GM03348 (cell line): ENCODE measurements around the gene ECE2.
A peak's percentile ranks its signal among the peaks of the same experiment; 100 is the strongest.
"Not testable (repeated sequence)": the region's sequence is repeated elsewhere in the genome, so short reads cannot be mapped to it uniquely, and the experiment has no call there.

Experiments used
- DNase-seq: peaks from one replicate; pipeline ENCODE4 v3.0.0; 2012; ENCODE audit warnings: low spot score

ECE2 gene

DNA sequence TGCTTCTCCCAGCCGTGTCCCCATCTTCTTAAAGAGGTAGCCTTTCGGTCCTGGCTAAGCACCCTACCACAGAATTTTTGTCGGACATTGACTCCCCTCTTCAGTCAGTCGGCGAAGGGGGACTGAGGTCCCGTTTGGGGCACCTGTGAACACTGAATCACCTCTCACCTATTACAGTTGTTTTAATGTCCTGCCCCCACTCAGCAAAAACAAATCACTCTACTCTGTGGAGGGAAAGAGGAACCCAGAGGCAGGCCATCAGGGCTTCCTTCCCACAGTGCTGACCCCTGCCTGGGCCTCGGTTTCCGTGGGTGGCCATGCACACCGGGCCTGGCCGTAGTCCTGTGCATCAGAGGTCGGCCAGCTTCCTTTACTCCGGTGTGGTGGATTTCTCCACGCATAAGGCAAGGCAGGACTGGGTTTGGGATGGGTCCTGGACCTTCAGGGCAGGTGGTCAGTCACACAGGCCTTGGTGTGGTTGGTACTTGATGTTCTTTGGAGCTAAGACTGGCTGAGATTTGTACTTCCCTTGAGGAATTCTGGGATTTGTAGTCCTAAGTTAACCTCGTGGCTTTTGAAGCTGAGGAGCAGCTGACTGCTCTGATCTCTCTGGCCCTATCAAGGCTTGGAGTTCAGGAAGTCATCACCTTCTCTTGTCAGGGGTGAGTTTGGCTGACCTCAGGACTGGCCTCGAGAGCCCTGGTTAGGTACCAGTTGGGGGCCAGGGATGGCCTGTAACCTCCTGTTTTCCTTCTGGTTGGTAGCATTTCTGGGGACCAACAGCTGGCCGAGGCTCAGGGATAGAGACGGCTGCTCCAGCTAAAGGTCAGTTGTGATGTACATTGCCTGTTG lies 61.0 kb downstream of the ECE2 start:
- peak; percentile 62 for DNase-seq

DNA sequence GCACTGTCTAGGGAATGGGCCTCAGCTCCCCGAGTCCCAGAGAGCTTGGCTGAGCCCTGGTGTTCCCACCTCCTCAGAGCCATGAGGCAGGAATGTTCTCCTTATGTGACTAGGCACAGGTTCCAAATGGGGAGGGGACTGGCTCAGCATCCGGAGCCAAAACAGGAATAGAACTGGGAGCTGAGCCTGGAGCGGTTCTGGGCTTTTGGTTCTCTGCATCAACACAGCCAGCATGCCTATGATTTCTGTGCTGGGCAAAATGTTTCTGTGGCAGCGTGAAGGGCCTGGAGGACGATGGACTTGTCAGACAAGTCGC lies 61.5 kb downstream of the ECE2 start, which contains the start of gene FAM131A:
Gene FAM131A (plus strand): TSS at position 202 of the 316 bp plus-strand sequence. CDS start 31 bp downstream, at position 233.
- peak; percentile 60 for DNase-seq

DNA sequence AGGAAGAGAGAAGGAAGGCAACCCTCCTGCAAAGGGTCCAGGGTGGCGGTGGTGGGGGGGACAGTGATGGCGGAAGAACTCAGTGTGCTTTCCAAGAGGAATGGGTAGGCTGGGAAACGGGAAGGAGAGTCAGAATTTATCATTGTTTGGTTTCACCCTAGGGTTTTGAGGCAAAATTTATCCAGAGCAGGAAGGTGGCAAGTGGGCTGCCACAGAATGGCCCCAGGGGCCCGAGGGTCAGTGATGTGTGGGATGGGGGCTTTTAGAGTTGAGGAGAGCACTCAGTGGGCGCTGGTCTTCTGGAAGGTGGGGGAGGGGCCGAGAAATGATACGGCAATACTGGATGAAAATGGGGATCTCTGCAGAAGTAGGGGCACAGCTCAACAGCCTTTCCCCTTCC lies 62.2 kb downstream of the ECE2 start:
- DNase-seq = no peak

DNA sequence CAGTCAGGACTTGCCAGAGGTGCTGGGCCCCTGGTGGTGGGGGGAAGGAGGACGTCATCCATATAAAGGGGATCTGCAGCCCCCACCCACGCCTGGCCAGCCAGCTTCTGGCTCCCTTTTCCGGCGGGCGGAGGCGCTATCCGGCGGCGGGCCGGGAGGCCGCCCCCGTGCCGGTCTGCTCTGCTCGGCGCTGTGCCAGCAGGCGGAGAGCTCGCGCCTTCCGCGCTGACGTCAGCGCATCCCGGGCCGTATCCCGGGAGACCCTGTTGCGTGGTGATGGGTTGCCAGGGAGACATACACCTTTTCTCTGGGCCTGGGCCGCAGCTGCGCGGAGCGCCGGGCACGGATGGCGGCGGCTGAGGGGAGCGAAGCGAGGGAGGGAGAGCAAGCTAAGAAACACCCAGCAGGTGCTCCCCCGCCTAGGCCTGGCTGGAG lies 62.7 kb downstream of the ECE2 start:
- DNase-seq = no peak

DNA sequence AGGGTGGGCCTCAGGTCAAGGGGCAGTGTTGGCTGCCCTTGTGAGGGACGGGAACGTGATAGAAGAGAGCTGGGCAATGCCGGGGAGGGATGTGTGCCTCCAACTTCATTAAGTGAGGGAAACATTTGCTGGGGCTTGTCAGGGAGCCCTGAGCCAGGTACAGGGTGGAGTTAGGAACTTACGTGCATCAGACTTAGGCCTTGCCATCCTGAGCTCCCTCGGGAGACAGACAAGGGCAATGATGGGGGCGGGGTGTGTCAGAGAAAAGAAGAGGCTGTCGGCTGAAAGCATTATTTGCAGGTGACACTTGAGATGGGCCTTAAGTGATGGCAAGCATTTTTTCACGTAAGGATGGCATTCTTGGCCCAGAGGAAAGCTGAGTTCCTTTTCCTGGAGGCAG lies 63.2 kb downstream of the ECE2 start:
- DNase-seq = no peak

DNA sequence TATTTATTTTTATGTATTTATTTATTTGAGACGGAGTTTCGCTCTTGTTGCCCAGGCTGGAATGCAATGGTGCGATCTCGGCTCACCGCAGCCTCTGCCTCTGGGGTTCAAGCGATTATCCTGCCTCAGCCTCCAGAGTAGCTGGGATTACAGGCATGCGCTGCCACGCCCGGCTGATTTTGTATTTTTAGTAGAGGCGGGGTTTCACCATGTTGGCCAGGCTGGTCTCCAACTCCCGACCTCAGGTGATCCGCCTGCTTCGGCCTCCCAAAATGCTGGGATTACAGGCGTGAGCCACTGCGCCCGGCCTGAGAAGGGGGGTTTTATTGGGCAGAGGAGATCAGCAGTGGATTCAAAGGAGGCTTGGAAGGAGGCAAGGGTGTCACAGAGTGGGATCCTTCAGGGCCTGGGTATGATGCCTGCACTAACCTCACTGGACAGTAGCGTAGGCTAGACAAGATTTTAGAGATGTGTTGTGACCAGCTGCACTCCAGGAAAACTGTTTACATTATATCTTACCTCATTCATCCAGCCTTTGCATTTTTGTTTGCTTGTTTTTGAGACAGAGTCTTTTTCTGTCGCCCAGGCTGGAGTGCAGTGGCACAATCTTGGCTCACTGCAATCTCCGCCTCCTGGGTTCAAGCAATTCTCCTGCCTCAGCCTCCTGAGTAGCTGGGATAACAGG lies 63.8 kb downstream of the ECE2 start:
- not testable (repeated sequence) for DNase-seq

DNA sequence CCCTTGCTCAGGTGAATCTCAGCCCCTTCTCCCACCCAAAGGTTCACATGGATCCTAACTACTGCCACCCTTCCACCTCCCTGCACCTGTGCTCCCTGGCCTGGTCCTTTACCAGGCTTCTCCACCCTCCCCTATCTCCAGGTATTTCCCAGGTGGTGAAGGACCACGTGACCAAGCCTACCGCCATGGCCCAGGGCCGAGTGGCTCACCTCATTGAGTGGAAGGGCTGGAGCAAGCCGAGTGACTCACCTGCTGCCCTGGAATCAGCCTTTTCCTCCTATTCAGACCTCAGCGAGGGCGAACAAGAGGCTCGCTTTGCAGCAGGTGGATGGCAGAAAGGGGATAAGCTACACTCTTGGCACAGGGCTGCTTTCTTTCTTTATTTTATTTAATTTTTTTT lies 66.1 kb downstream of the ECE2 start:
- no peak for DNase-seq
